CD4-positive, alpha-beta T cell treated with Interleukin-4 for 1 hour (primary cell): Measurements from ENCODE around the gene PLCB1.
A peak's percentile ranks its signal among the peaks of the same experiment; 100 is the strongest.
"Not testable (repeated sequence)": the region's sequence is repeated elsewhere in the genome, so short reads cannot be mapped to it uniquely, and the experiment has no call there.

ENCODE experiments used
- DNase-seq, 2 donors: peaks; one replicate each; pipeline ENCODE4 v3.0.0-alpha.2; 2020 to 2022

The PLCB1 gene

DNA sequence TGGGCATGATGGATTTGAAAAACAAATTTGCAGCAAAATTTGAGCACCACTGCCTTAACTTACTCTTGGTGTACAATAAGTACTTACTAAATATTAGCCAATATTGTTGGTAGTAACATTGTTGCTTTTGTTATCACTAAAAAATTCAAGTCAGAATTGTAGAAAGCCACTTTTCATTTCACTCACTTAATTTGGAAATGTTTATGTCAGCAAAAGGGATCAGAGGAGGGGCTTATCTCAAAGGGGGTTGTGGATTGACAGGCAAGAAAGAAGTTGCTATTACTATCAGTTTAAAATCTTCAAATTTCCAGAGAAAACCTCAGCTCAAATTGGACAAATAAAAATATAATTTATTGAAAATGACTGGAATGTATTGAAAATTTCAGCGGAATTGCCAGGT lies 241.5 kb downstream of the PLCB1 start:
- no peak for DNase-seq

DNA sequence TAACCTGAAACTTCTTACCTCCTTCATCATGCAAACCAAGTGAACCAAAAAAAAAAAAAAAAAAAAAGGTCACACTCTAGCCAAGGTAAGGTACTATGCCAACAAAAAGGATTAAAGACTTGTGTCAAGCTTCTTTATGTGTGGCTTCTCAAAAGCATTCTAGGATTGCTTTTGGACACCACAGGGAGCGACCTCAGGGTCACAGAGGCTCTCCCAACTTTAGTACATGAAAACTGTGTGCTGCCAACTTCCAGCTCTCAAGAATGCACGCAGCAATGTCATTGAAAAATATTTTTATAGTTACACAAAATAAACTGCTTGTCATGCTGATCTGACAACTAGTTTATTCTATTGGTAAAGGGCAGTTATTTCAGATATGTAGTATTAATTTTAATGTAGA lies 243.8 kb downstream of the PLCB1 start:
- DNase-seq: no peak

DNA sequence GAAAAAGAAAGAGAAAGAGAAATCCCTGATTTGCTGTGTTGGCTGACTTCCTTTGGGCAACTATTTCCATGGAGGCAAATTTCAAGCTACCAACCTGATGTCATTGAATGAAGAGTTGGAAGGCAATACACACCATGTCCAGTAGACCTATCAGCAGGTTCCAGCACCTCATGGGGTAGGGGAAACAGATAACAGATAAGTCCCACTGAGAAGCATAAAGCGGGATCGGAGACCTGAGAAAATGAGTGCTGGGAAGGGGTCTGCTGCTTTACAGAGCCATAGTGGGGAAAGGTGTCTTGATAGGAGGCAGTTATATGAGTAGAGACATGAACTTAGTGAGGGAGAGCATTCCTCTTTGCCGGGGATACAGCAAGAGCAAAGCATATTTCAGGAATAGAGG lies 244.9 kb downstream of the PLCB1 start:
- no peak for DNase-seq

DNA sequence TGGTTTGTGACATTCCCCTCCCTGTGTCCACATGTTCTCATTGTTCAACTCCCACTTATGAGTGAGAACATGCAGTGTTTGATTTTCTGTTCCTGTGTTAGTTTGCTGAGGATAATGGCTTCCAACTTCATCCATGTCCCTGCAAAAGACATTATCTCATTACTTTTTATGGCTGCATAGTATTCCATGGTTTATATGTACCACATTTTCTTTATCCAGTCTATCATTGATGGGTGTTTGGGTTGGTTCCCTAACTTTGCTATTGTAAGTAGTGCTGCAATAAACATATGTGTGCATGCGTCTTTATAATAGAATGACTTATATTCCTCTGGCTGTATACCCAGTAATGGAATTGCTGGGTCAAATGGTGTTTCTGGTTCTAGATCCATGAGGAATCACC lies 247.1 kb downstream of the PLCB1 start:
- not testable (repeated sequence) for DNase-seq

DNA sequence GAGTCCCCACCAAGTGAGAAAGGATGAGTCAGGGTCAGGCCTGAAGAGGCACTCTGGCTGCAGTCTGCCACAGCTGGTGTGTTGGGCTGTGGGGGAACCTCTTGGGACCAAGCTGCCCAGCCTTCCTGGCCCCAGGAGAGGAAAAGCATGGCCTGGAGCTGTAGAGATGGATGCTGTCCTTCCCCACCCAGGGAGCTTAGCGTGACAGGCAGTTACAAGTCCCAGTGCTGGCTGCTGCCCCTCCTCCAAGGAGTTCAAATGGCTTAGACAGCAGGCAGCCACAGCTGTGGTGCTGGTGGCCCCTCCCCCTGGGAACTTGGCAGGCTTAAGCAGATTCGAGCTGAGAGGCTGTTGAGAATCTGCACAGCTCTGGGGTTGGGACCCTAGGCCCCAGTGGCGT lies 253.2 kb downstream of the PLCB1 start:
- no peak for DNase-seq

DNA sequence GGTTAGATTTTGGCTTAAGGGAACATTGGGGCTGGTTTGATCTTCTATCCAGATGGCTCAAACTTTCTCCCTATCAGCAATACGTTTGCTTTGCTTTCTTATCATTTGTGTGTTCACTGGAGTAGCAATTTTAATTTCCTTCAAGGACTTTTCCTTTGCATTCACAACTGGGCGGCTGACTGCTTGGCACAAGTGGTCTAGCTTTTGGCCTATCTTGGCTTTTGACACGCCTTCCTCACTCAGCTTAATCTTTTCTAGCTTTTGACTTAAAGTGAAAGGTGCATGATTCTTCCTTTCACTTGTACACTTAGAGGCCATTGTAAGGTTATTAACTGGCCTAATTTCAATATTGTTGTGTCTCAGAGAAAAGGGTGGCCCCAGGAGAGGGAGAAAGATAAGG lies 254.9 kb downstream of the PLCB1 start:
- no peak for DNase-seq

DNA sequence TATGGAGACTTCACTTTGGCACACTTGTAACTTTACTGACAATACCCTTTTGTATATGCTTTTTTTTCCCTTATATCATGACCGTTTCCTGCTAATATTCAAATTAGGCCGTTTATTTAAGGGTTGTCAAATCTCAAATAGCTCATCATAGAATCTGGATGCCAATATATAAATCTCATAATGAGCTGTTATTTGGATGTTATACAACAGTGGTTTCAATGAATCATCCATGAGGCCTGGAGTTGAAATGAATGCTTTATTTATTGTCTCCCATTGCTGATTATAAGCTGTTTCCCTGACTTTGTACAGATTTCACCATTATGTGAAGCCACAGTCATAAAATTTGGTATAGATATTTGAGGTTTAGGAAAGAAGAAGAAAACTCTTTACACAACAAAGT lies 256.1 kb downstream of the PLCB1 start:
- no peak for DNase-seq

DNA sequence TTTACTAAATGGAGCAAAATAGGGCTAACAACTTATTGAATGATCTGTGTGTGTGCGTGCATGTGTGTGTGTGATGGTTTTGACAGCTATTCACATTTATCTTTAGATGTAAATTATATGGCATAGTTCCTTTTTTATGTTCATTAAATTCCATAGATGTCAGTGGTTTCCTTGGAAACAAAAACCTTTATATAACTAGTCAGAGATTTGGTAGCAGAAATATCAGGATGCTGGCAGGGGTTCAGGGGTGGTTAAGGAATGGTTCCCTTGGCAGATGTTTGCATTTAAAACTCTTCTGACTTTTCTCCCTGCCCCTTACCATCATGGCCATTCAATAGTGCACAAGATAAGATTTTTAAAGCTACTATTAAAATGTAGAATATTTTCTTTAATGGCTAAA lies 256.6 kb downstream of the PLCB1 start:
- no peak for DNase-seq

DNA sequence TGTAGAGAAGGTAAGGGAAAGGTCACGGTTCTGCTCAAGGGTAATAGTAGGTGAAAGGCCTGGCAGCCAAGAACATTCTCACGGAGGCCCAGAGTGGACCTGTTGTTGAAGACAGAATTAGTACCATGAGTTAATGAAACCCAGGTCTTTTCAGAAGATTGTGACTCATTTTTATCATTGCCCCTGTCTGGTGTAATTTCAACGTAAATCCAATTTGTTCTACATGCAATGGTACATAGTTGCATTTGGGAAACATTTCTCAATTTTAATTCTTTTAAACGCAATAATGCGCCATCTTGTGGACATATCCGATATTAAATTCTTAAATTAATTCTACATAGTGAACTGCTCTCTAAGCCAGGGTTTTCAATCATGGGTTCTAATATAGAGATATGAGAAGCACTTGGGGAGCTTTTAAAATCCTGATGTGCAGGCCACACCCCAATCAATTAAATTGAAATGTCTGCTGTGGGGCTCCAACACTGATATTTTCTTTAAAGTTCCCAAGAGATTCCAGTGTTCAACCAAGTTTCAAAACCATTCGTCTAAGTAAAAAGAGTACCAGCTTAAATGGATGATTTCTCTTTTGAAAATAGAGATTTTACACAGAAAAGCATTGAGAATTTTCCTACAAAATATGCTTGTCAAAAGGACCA lies 257.4 kb downstream of the PLCB1 start:
- DNase-seq: peak in 1 of 2 donors; percentile 54

DNA sequence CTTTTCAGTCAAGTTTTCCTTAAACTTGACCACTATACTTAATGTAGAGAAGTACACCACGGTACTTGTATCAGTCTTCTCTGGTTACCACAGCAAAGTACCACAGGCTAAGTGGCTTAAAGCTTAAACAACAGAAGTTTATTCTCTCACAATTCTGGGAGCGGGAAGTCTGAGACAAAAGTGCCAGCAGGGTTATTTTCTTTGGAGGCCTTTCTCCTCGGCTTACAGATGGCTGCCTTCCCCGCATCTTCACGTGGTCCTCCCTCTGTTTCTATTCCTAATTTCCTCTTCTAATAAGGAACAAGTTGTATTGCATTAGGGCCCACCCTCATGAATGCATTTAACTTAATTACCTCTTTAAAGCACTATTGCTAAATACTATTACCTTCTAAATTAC lies 258.0 kb downstream of the PLCB1 start:
- no peak for DNase-seq

DNA sequence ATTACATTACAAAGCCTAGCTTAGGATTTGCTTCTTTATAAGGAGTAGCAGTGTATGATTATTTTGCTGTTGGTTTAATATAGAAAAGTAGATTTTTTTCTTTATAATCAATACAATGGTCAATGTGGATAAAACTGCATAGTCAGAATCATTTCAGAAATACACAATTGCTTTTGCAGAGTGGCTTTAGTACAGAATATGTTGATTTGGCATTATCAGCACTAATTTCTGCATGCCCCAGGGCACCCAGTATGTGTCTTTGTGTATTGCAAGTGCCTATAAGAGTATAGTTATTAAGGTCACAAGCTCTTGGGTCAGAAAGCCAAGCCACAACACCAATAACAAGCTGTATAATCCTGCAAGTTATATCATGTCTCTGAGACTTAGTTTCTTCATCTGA lies 258.4 kb downstream of the PLCB1 start:
- no peak for DNase-seq

DNA sequence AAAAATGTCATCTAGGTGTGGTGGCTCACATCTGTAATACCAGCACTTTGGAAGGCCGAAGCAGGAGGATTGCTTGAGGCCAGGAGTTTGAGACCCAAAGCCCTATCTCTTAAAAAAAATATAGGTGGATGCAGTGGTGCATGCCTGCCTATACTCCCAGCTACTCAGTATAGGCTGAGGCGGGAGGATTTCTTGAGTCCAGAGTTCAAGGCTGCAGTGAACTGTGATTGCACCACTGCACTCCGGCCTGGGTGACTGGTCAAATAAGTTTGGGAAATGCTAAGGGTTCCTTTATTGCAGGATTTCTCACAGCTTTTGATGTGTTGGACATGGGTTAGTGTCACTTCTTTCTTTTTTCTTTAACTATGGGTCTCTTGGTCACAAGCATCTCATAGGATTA lies 261.3 kb downstream of the PLCB1 start:
- DNase-seq: no peak

DNA sequence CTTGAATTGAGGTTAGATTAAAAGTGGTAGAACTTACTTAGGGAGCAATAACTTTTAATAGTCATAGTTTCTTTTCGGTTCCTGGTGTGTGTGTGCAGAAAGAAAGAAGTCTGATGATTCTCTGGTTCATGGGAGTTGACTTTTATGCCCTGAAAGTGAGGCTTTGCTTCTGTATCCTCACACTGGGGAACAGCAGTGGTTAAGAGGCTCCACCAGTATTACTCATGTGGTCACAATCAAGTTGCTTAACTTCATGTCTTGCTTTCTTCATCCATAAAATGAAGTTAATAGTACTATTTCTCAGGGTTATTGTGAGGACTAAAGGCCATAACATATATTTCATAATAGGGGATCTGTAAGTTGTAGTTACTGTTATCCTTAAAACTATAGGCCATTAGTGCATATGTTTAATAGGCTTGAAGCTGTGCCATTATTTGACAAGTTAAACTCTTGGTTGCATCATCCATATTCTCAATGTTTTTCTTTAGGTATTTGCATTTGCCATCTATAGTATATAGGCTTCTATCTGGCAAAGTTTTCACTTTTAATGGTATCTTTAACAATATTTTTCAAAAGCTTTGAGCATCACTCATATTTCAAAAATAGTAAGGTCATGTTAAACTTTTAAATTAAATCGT lies 262.4 kb downstream of the PLCB1 start:
- peak; percentile 14 for DNase-seq

DNA sequence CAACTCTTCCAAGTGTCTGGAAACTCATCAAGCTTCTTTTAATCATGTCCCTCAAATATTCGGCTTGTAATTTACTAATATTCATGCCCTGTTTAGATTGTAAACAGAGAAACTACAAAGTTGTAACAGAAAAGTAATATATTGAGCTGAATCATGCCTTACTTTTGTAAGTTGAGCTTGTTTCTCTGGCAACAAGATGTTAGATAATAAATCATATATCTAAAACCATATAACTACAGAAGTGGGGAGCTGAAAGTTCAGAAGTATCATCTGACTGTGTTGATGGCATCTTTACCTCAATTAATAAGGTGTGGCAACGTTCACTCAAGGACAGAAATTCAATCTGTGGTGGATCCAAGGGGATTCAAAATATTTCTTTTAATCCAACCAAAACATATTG lies 263.9 kb downstream of the PLCB1 start:
- DNase-seq: no peak

DNA sequence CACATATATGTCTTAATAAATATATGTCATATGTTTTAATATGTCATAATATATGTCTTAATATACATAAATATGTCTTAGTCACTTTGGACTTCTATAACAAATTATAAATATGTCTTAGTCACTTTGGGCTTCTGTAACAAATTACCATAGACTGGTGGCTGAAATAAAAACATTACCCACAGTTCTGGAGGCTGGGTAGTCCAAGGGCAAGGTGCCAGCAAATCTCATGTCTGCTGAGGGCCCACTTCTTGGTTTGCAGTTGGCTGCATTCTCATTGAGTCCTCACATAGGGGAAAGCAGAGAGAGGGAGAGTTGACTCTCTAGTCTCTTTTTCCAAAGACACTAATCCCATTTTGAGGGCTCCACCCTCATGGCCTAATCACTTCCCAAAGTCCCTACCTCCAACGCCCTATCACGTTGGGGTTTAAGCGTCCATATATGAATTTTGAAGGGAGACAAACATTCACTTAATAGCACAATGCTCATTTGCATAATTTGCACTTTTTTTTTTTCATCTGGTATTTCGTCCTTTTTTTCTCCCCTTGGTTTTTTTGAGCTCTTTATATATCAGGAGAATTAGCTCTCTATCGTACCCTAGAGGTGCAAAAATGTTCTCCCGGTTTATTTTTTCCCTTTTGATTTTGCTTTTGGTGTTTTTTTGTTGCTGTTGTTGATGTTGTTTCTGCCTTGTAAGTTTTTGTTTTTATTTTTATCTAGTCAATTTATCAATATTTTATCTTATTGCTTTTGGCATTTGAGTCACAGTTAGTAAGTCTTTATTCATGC lies 266.4 kb downstream of the PLCB1 start:
- no peak for DNase-seq

DNA sequence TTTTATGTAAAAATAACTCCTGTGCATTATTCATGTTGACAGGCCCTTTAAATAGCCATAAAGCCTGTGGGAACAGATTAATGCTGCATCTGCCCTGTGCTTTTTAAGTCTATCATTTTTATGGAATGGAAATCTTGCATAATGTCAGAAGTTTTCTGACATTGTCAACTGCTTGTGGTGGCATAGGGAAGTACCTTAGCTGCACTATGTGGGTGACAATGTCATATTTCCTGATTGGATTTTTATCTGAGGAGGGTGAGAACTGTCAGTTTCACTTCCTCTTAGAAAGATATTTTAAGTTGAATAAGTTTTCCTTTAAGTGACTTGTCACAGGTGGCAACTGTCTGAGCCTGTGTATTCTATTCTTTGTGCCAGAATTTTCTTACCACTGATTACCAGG lies 267.9 kb downstream of the PLCB1 start:
- DNase-seq: peak; percentile 19 to 29

DNA sequence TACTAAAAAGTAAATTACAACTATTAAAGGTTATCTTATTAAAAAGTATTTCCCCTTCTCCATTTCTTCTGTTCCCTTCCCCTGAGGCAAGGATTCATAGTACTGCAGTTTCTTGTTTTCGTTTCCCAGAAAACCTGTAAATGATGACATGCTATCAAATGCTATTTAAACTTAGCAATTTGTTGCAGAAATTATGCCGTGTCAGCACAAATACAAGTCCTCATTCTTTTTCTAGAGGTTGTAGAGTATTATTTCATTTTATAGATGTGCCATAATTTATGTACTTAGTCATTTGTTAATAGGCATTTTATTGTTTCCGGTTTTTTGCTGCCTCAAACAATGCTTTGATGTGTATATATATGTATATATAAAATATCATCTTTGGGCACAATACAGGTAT lies 268.4 kb downstream of the PLCB1 start:
- DNase-seq: no peak

DNA sequence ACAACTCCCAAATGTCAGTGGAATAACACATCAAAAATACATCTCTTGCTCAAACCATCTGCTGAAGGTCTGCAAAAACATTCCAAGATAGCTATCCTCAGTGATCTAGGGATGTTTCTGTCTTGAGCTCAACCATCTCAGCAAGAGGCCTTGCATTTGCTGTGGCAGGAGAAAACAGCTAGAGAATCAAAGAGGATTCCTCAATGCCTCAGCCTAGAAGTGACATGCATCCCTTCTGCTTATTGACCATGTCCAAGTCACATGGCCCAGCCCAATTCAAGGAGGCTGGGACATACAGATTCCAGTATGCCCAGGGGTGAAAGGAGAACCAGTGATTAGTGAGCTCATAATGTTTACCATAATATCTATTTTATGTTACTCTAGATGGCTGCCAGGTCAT lies 269.5 kb downstream of the PLCB1 start:
- DNase-seq: no peak

DNA sequence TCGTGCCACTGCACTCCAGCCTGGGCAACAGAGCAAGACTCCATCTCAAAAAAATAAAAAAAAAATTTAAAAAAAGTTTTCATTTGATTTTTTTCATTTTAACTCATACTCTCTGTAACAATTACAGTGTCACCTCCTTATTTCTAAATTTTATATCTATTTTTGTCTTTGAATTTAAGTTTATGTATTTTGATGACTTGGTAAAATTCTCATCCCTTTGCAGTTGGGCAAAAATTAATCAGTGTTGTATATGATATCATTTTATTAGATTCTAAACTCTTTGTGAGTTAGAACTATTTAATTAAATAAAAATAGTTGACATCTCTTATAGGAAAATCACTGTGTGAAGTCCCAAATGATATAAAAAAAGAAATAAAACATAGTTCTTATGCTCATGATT lies 270.7 kb downstream of the PLCB1 start:
- no peak for DNase-seq

DNA sequence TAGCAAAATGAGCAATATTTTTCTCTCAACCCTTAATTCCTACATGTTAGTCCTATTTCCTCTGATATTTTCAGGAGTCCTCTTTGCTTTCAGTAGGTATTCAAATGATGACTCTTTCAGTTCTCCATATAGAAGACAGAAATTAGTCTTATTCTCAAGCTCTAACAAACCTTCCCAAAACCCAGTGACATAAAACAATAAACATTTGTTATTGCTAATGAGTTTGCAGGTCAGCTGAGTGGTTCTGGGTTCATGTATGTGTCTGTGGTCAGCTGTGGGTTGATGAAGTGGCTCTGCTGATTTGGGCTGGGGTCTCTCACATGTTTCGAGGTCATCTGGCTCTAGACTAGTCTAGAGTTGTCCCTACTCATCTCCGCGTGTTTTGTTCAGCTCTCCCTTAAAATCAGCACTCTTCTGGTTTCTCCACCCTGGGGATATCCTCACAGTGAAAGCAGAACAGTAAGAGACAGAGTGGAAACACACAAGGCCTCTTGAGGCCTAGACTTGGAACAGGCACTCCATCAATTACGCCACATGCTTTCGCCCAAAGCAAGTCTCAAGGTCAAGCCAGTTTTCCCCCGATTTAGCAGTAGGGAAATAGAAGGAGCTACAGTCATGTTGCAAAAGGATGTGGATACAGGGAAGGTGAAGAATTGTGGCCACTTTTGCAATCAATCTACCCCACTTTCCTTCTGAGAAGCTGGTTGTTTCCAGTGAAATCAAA lies 273.0 kb downstream of the PLCB1 start:
- DNase-seq: no peak

DNA sequence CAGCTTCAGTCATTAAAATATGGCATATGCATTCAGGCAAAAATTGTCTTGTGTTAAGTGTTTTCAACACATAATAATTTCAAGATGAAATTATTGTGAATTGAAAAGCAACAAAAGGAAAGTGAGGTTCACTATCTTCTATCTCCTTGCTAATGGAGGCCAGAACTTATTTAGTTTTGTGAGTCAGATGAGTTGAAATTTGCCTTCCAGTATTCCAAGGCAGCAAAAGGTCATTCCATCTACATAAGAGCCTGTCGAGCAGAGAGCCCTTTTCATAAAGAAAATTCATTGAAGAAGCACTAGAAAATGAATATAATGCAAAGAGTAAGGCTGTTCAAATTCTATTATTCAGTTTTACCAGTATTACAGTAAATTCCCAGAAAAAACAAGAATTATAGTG lies 274.3 kb downstream of the PLCB1 start:
- DNase-seq: no peak

DNA sequence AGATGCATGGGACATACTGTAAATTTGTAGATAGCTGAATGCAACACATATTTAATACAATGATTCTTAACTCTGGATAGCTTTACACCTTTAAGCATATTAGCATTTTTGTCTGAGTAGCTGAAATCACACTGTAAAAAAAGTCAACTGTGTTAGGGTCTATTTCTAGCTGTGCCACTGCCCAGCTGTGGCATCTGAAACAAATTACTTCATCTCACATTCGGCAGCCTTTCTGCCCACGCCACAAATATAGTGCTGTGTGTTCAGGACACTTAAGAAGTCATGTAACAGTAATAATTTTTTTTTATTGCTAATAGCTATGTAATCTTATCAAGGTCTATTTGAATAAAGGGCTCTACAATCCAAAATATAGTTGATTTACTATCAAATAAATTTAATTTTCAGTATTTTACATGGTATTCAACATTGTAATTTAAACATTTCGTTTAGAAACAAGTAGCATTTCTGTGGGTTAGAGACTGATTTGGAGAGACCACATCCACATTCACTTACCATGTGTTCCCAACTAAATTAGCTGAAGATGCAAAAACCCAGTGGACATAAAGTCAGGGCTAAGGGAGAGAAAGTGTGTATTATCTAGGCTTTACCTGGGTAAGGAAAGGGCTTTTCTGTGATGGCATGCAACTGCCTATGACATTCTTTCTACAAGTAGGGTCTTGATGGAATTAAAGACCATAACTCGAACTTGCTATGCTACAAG lies 276.7 kb downstream of the PLCB1 start:
- DNase-seq: no peak

DNA sequence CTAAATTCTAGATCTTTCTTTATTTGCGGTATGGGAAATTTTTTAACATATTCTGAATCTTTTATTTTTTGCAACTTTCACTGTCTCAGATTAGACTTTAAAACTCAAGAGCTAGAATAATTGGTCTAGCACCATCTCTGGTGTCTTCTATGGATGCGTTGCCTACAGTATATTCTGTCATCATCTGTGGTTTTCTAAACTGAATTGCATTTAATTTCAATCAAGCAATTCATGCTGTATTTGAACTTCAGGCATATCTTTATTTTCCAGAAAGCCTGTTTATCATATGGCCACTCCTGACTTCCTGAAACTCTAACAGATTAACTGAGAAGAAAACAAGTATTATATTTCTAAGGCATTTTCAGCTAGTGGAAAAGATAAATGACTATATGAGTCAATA lies 281.6 kb downstream of the PLCB1 start:
- DNase-seq: no peak
